ENCODE data around the gene UBA3. TPM values are rescaled to one million over a fixed set of nuclear protein-coding genes. Genes with fewer than 3 reads are reported as not detected.

The UBA3 gene
- total RNA-seq, 2 donors from 2014 or later: 68.0 to 95.2 TPM

- H3K4me1 Mint-ChIP-seq: no peaks in the 10 kb centered on the region
- peak; percentile 43 for ATAC-seq (replicated peaks)
- no peak overlapping the region for H3K4me3 Mint-ChIP-seq
- no peaks in the 10 kb centered on the region for H3K9me3 Mint-ChIP-seq
- peaks cover 68% of the 10 kb centered on the region for H3K36me3 Mint-ChIP-seq (ENCODE audit: low read depth)
- no peaks in the 10 kb centered on the region for H3K27me3 Mint-ChIP-seq
- H3K27ac Mint-ChIP-seq: no peak overlapping the region
Measured at GRCh38 chr3:69020857-69021256, 59.3 kb downstream of the UBA3 start.

GRCh38 chr3:69020424-69020823 is 59.7 kb downstream of the UBA3 start:
- peaks cover 63% of the 10 kb centered on the region for H3K36me3 Mint-ChIP-seq (ENCODE audit: low read depth)
- no peak for ATAC-seq (replicated peaks)
- H3K4me3 Mint-ChIP-seq: no peak overlapping the region
- no peaks in the 10 kb centered on the region for H3K27me3 Mint-ChIP-seq
- H3K27ac Mint-ChIP-seq: no peak overlapping the region
- no peaks in the 10 kb centered on the region for H3K4me1 Mint-ChIP-seq
- no peaks in the 10 kb centered on the region for H3K9me3 Mint-ChIP-seq

- Mint-ChIP-seq H3K4me1 (peaks cover 6% of the 10 kb centered on the region), H3K27me3 (no peaks in the 10 kb centered on the region)
Measured at GRCh38 chr3:69016901-69017300, 63.3 kb downstream of the UBA3 start.

GRCh38 chr3:69016102-69016501 is 64.1 kb downstream of the UBA3 start:
- H3K9me3 Mint-ChIP-seq: no peaks in the 10 kb centered on the region
- no peak for ATAC-seq (replicated peaks)
- no peaks in the 10 kb centered on the region for H3K27me3 Mint-ChIP-seq

More at GRCh38 chr3:69016901-69017300, 63.3 kb downstream of the UBA3 start:
- peaks cover 44% of the 10 kb centered on the region for H3K36me3 Mint-ChIP-seq (ENCODE audit: low read depth)
- no peak overlapping the region for H3K27ac Mint-ChIP-seq
- ATAC-seq (replicated peaks): no peak
- no peak overlapping the region for H3K4me3 Mint-ChIP-seq
- H3K9me3 Mint-ChIP-seq: no peaks in the 10 kb centered on the region

DNA sequence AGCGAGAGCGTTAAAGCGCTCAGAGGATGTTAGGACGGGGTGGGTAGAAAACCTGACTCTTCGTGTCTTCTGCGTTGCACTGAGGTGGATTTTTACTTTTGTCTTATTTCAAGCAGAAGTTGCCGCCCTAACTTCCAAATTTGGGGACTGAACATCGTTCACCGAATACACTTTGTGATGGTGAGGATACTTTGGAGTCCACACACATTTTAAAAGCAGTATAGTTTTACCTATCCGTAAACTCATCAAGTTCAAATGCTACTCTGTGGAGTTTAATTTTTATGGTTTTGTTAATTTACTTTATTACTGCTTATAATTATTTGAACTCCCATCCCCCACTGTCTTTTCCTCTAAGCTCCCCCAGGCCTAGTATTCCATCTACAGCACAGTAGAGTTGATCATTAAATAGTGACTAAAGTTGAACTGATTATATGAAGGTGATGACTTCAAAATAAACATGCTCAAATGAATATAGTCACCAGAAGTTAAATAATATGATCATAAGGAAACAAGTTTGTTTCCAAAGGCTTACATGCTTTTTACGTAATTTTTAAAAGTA is 66.1 kb downstream of the UBA3 start:
- Mint-ChIP-seq H3K4me1 (peaks cover 10% of the 10 kb centered on the region), H3K27me3 (no peaks in the 10 kb centered on the region), H3K4me3 (peak overlapping the region; percentile 82), H3K9me3 (no peaks in the 10 kb centered on the region), H3K36me3 (ENCODE audit: low read depth) (peaks cover 47% of the 10 kb centered on the region), H3K27ac (peak overlapping the region; percentile 62)
- no peak for ATAC-seq (replicated peaks)

More at GRCh38 chr3:69016102-69016501, 64.1 kb downstream of the UBA3 start:
- H3K4me1 Mint-ChIP-seq: peaks cover 6% of the 10 kb centered on the region
- no peak overlapping the region for H3K27ac Mint-ChIP-seq
- peaks cover 42% of the 10 kb centered on the region for H3K36me3 Mint-ChIP-seq (ENCODE audit: low read depth)
- H3K4me3 Mint-ChIP-seq: no peak overlapping the region

GRCh38 chr3:69013253-69014021 is 66.7 kb downstream of the UBA3 start, which contains the start of gene EOGT:
Gene EOGT, minus strand, starts transcription at chr3:69013684. Its CDS starts 3,838 bp downstream, at chr3:69009846.
- H3K9me3 Mint-ChIP-seq: no peaks in the 10 kb centered on the region
- H3K4me3 Mint-ChIP-seq: peak within 1 kb of the TSS; percentile 82
- peaks cover 10% of the 10 kb centered on the region for H3K4me1 Mint-ChIP-seq
- peaks cover 47% of the 10 kb centered on the region for H3K36me3 Mint-ChIP-seq (ENCODE audit: low read depth)
- ATAC-seq (replicated peaks): peak; percentile 85
- H3K27me3 Mint-ChIP-seq: no peaks in the 10 kb centered on the region
- H3K27ac Mint-ChIP-seq: peak within 1 kb of the TSS; percentile 73

- no peaks in the 10 kb centered on the region for H3K9me3 Mint-ChIP-seq
- H3K4me1 Mint-ChIP-seq: peaks cover 10% of the 10 kb centered on the region
- no peaks in the 10 kb centered on the region for H3K27me3 Mint-ChIP-seq
- ATAC-seq (replicated peaks): peak; percentile 27
- H3K27ac Mint-ChIP-seq: peak overlapping the region; percentile 73
- H3K36me3 Mint-ChIP-seq (ENCODE audit: low read depth): peaks cover 47% of the 10 kb centered on the region
- peak overlapping the region; percentile 82 for H3K4me3 Mint-ChIP-seq
Measured at GRCh38 chr3:69012800-69013252, 67.3 kb downstream of the UBA3 start.

DNA sequence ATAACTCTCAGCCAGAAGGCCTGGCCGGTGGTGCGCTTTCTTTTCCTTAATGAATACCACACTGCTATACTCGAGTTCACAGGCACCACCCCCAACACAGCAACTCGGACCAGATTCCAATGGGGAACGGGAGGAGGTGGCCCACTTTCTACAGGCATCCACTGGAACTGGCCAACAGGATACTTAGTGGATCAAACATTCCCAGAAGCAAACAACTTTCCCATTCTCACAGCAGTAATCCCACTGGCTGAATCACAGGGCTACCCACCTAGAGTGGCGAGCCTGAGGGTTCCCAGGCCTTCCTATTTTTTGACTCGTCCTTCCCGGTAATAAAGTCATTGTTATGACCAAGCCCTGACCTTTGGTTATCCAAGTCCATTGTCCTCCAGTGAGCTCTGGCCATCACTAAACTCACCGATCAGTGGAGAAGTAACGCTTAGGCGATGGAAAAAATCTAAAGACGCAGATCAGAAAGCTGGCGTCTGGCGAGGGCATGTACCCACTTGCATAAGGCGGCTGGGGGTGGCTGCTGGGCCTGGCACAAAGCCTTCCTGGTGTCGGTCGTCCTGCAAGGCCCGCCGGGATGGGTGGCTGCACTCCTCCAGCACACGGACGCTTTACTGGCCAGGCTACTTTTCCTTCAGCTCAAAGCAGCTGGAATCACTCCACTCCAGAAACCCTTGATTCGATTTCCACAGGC is 67.9 kb downstream of the UBA3 start:
- Mint-ChIP-seq H3K27me3 (no peaks in the 10 kb centered on the region), H3K4me3 (peak overlapping the region; percentile 82), H3K27ac (peak overlapping the region; percentile 73), H3K9me3 (no peaks in the 10 kb centered on the region), H3K36me3 (ENCODE audit: low read depth) (peaks cover 42% of the 10 kb centered on the region), H3K4me1 (peaks cover 10% of the 10 kb centered on the region)
- ATAC-seq (replicated peaks): no peak

DNA sequence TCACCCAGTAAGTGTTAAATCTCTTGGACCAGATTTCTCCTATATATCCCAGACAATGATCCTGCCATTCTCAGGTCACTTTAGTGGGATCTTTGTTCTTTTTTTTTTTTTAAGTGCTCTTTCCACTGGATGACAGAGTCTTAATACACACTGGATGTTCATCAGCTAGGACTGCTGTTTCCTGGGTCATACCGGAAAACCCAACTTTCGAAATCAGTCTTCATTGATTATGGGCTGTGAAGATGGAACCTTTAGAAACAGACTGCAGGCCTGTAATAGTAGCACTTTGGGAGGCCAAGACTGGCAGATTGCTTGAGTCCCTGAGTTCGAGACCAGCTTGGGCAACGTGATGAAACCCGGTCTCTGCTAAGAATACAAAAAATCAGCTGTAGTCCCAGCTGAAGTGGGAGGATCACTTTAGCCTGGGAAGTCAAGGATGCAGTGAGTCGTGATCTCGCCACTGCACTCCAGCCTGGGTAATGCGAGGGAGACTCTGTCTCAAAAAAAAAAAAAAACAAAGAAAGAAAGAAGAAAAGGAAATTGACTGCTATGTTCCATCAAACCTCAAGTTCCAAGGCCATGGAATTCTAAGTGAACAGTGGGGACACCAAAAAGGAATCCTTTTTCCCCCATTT is 69.0 kb downstream of the UBA3 start:
- Mint-ChIP-seq H3K4me3 (peak overlapping the region; percentile 82), H3K36me3 (ENCODE audit: low read depth) (peaks cover 47% of the 10 kb centered on the region), H3K4me1 (peaks cover 10% of the 10 kb centered on the region), H3K9me3 (no peaks in the 10 kb centered on the region), H3K27me3 (no peaks in the 10 kb centered on the region), H3K27ac (no peak overlapping the region)
- no peak for ATAC-seq (replicated peaks)

- no peaks in the 10 kb centered on the region for H3K27me3 Mint-ChIP-seq
- H3K9me3 Mint-ChIP-seq: no peaks in the 10 kb centered on the region
- H3K36me3 Mint-ChIP-seq (ENCODE audit: low read depth): peaks cover 61% of the 10 kb centered on the region
- H3K4me1 Mint-ChIP-seq: peaks cover 4% of the 10 kb centered on the region
- no peak overlapping the region for H3K4me3 Mint-ChIP-seq
- no peak overlapping the region for H3K27ac Mint-ChIP-seq
- no peak for ATAC-seq (replicated peaks)
Measured at GRCh38 chr3:69009559-69010410, 70.4 kb downstream of the UBA3 start.

- Mint-ChIP-seq H3K36me3 (ENCODE audit: low read depth) (peaks cover 69% of the 10 kb centered on the region), H3K9me3 (no peaks in the 10 kb centered on the region), H3K4me3 (no peak overlapping the region), H3K27me3 (no peaks in the 10 kb centered on the region), H3K27ac (no peak overlapping the region), H3K4me1 (peaks cover 4% of the 10 kb centered on the region)
- no peak for ATAC-seq (replicated peaks)
Measured at GRCh38 chr3:69008980-69009379, 71.2 kb downstream of the UBA3 start.

- no peak overlapping the region for H3K27ac Mint-ChIP-seq
- ATAC-seq (replicated peaks): no peak
- H3K36me3 Mint-ChIP-seq (ENCODE audit: low read depth): peaks cover 87% of the 10 kb centered on the region
- H3K9me3 Mint-ChIP-seq: no peaks in the 10 kb centered on the region
- peaks cover 4% of the 10 kb centered on the region for H3K4me1 Mint-ChIP-seq
- no peaks in the 10 kb centered on the region for H3K27me3 Mint-ChIP-seq
- H3K4me3 Mint-ChIP-seq: no peak overlapping the region
Measured at GRCh38 chr3:69005791-69006482, 74.2 kb downstream of the UBA3 start.

DNA sequence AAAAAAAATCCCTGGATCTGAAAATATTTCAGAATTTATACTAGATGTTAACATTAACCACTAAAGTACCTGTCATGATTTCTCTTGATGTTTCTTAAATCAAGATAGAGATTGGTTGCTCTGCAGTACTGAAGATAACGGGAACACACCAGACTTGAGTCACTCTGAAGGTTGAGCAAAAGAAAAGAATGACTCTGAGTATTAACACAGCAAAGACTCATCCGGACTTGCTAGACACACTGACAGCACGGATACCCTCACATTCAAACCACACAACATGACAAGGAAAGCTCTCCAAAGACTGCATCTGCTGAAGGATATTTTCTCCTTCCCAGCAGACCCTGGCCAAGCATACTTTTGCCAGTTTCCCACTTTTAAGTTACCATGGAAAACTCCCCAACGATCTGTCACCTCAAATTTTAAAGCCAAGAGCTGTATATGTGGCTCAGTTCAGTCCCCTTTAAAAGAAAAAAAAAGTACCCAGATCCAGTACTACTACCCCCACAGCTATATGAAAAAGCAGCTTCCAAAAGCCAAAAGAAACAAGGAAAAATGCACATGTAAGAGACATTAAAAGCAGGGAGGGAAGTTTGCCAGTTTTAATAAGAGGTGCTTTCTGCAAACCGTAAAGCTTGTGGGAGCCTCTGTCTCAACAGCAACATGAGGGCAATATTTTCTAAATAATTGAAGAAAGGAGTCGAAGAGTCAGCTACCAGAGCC is 74.9 kb downstream of the UBA3 start:
- Mint-ChIP-seq H3K4me3 (no peak overlapping the region), H3K27me3 (no peaks in the 10 kb centered on the region), H3K36me3 (ENCODE audit: low read depth) (peaks cover 92% of the 10 kb centered on the region), H3K9me3 (no peaks in the 10 kb centered on the region), H3K4me1 (peaks cover 4% of the 10 kb centered on the region), H3K27ac (no peak overlapping the region)
- no peak for ATAC-seq (replicated peaks)
